ENCODE results near the gene NR2C2AP. TPM values are rescaled to one million over a fixed set of nuclear protein-coding genes. Genes with fewer than 3 reads are reported as not detected.
A peak's percentile ranks its signal among the peaks of the same experiment; 100 is the strongest.

The NR2C2AP gene
- 46.4 and 63.1 TPM in 2 replicates for total RNA-seq (2014; rRNA removed; shearing (Covaris generic); ENCODE audit: low replicate concordance)

GRCh38 chr19:19203012-19203856 is at the start of gene NR2C2AP:
TSS of gene NR2C2AP (minus strand) at chr19:19203414. CDS start at chr19:19203060, 354 bp downstream.
- H3K36me3 ChIP-seq, result peaks cover 30% of the 10 kb centered on the region
- peak within 1 kb of the TSS; percentile 84 for H3K4me3 ChIP-seq
- DNase-seq, result peak; percentile 95

GRCh38 chr19:19250196-19250801 is 47.1 kb upstream of the NR2C2AP start:
- H3K36me3 ChIP-seq, result no peaks in the 10 kb centered on the region
- no peak overlapping the region for H3K4me3 ChIP-seq
- H3K9me3 ChIP-seq, result no peaks in the 10 kb centered on the region; the same call in none of the 2 replicates
- peaks cover 61% of the 10 kb centered on the region for H3K27me3 ChIP-seq
- DNase-seq, result no peak

More at GRCh38 chr19:19203012-19203856, at the start of gene NR2C2AP:
- peaks cover 16% of the 10 kb centered on the region for H3K27me3 ChIP-seq
- H3K9me3 ChIP-seq, result no peaks in the 10 kb centered on the region

- no peak overlapping the region for H3K4me3 ChIP-seq
- peaks cover 7% of the 10 kb centered on the region for H3K9me3 ChIP-seq
- no peak for DNase-seq
- no peaks in the 10 kb centered on the region for H3K36me3 ChIP-seq
- peaks cover 25% of the 10 kb centered on the region for H3K27me3 ChIP-seq
Measured at GRCh38 chr19:19240476-19240875, 37.3 kb upstream of the NR2C2AP start.

- no peak for DNase-seq
Measured at GRCh38 chr19:19239675-19240074, 36.5 kb upstream of the NR2C2AP start.

GRCh38 chr19:19238126-19238894 is 35.1 kb upstream of the NR2C2AP start:
- H3K36me3 ChIP-seq, result no peaks in the 10 kb centered on the region
- no peak overlapping the region for H3K4me3 ChIP-seq
- DNase-seq, result no peak

More at GRCh38 chr19:19239675-19240074, 36.5 kb upstream of the NR2C2AP start:
- H3K27me3 ChIP-seq, result peaks cover 25% of the 10 kb centered on the region
- H3K9me3 ChIP-seq, result peaks cover 13% of the 10 kb centered on the region
- no peaks in the 10 kb centered on the region for H3K36me3 ChIP-seq
- H3K4me3 ChIP-seq, result no peak overlapping the region

GRCh38 chr19:19236173-19236572 is 33.0 kb upstream of the NR2C2AP start:
- Histone ChIP-seq H3K9me3 (peaks cover 26% of the 10 kb centered on the region), H3K36me3 (no peaks in the 10 kb centered on the region), H3K4me3 (no peak overlapping the region), H3K27me3 (peaks cover 32% of the 10 kb centered on the region)
- no peak for DNase-seq

More at GRCh38 chr19:19238126-19238894, 35.1 kb upstream of the NR2C2AP start:
- Histone ChIP-seq H3K9me3 (peaks cover 26% of the 10 kb centered on the region), H3K27me3 (peaks cover 25% of the 10 kb centered on the region)

- H3K4me3 ChIP-seq, result no peak overlapping the region
- peaks cover 26% of the 10 kb centered on the region for H3K9me3 ChIP-seq
- no peaks in the 10 kb centered on the region for H3K36me3 ChIP-seq
- H3K27me3 ChIP-seq, result peaks cover 44% of the 10 kb centered on the region
- no peak for DNase-seq
Measured at GRCh38 chr19:19234220-19234816, 31.1 kb upstream of the NR2C2AP start.

GRCh38 chr19:19232261-19232721 is 29.1 kb upstream of the NR2C2AP start:
- no peaks in the 10 kb centered on the region for H3K36me3 ChIP-seq
- no peak for DNase-seq
- H3K9me3 ChIP-seq, result peaks cover 26% of the 10 kb centered on the region
- H3K4me3 ChIP-seq, result no peak overlapping the region
- peaks cover 52% of the 10 kb centered on the region for H3K27me3 ChIP-seq

GRCh38 chr19:19230999-19231398 is 27.8 kb upstream of the NR2C2AP start:
- no peak for DNase-seq
- Histone ChIP-seq H3K4me3 (no peak overlapping the region), H3K36me3 (no peaks in the 10 kb centered on the region), H3K9me3 (peaks cover 22% of the 10 kb centered on the region), H3K27me3 (peaks cover 65% of the 10 kb centered on the region)

GRCh38 chr19:19229701-19230100 is 26.5 kb upstream of the NR2C2AP start:
- Histone ChIP-seq H3K36me3 (no peaks in the 10 kb centered on the region), H3K9me3 (peaks cover 13% of the 10 kb centered on the region), H3K27me3 (peaks cover 78% of the 10 kb centered on the region), H3K4me3 (no peak overlapping the region)
- DNase-seq, result no peak

GRCh38 chr19:19227217-19227616 is 24.0 kb upstream of the NR2C2AP start:
- Histone ChIP-seq H3K36me3 (no peaks in the 10 kb centered on the region), H3K9me3 (no peaks in the 10 kb centered on the region), H3K4me3 (no peak overlapping the region), H3K27me3 (peaks cover 95% of the 10 kb centered on the region)
- DNase-seq, result no peak

- H3K4me3 ChIP-seq, result no peak overlapping the region
- no peaks in the 10 kb centered on the region for H3K9me3 ChIP-seq
- no peak for DNase-seq
- H3K36me3 ChIP-seq, result no peaks in the 10 kb centered on the region
- H3K27me3 ChIP-seq, result peaks cover 95% of the 10 kb centered on the region
Measured at GRCh38 chr19:19226663-19227062, 23.4 kb upstream of the NR2C2AP start.

GRCh38 chr19:19226204-19226603 is 23.0 kb upstream of the NR2C2AP start:
- no peaks in the 10 kb centered on the region for H3K9me3 ChIP-seq
- no peak overlapping the region for H3K4me3 ChIP-seq
- no peak for DNase-seq
- peaks cover 95% of the 10 kb centered on the region for H3K27me3 ChIP-seq
- no peaks in the 10 kb centered on the region for H3K36me3 ChIP-seq

GRCh38 chr19:19224852-19225494 is 21.8 kb upstream of the NR2C2AP start:
- DNase-seq, result peak; percentile 75
- H3K4me3 ChIP-seq, result peak overlapping the region; percentile 6; the same call in 1 of the 2 replicates

GRCh38 chr19:19224150-19224851 is 21.1 kb upstream of the NR2C2AP start:
- Histone ChIP-seq H3K4me3 (no peak overlapping the region), H3K27me3 (peaks cover 92% of the 10 kb centered on the region), H3K36me3 (no peaks in the 10 kb centered on the region), H3K9me3 (no peaks in the 10 kb centered on the region)
- no peak for DNase-seq

More at GRCh38 chr19:19224852-19225494, 21.8 kb upstream of the NR2C2AP start:
- H3K36me3 ChIP-seq, result no peaks in the 10 kb centered on the region
- H3K9me3 ChIP-seq, result no peaks in the 10 kb centered on the region
- peaks cover 95% of the 10 kb centered on the region for H3K27me3 ChIP-seq
